Testis (tissue), 2 donors: ENCODE measurements around the gene SPATA19.

Experiments used
- CTCF ChIP-seq, 3 experiments: fragments of 450-650 bp in 2 of 3; fragments of 200-600 bp in 1 of 3; sonication (generic) in 1 of 3; IDR thresholded peaks; one replicate each; pipeline ENCODE4 v1.5.1; 2016 to 2019; ENCODE audit warnings: antibody characterized with exemption in 3 of 3, mild to moderate bottlenecking in 2 of 3, moderate library complexity in 1 of 3
- POLR2A ChIP-seq: fragments of 450-650 bp; IDR thresholded peaks from one replicate; pipeline ENCODE4 v1.6.1; 2017; ENCODE audit warnings: antibody characterized with exemption, mild to moderate bottlenecking, moderate library complexity

DNA sequence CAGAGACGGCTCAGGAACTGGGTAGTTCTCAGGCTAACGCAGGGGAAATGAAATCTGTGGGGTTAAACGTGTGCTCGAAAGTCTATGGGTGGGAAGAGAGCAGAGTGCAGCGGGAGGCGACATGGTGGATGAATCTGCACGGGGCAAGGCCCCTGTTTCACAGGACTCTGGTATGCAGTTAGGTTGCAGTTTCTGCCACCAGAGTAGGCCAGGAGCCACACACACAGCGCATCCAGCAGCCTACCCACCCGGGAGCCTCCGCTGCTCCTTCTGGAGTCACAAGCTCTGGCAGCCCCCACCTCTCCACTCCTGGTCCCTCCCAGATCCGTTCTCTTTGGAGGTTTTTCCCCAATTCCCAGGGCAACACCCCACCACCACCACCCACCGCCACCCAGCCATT lies 27.0 kb downstream of the SPATA19 start:
- TF ChIP-seq POLR2A (no peak), CTCF (IDR thresholded peaks at IDR 0.05) (no peak)
